ENCODE data around the gene TCEA2. TPM values are rescaled to one million over a fixed set of nuclear protein-coding genes. Genes with fewer than 3 reads are reported as not detected.

TCEA2 gene
- total and polyA plus RNA-seq, 2 of the 13 experiments (the other 11 are each of a cell fraction or from before 2014, with no cell fraction given), result 28.1 to 33.7 TPM

- H3K9ac ChIP-seq (ENCODE audit: insufficient read depth, low read depth, low read length), result no peak overlapping the region
- peak overlapping the region; percentile 45 for H3K27ac ChIP-seq (ENCODE audit: extremely low read length, insufficient read depth, low read length)
- POLR2A ChIA-PET, result interaction anchor here (3.6 to 10.1 kb wide), 4 partner anchors 15 to 59 kb away, joined by 32 to 252 read pairs (median 40); partner anchors contain the start of genes PRPF6, SAMD10, SOX18 and TCEA2
- no peak for FAIRE-seq
- ATAC-seq, result no peak
- no peaks in the 10 kb centered on the region for H4K20me1 ChIP-seq (ENCODE audit: insufficient read depth, low read length)
- no peak overlapping the region for H2AFZ ChIP-seq (ENCODE audit: low read length)
- peaks cover 71% of the 10 kb centered on the region for H3K4me1 ChIP-seq (ENCODE audit: insufficient read depth, low read length)
- WGBS (ENCODE audit: low lambda C conversion rate), result 96% methylated on average over 89 of the region's 91 CpGs
- in situ Hi-C loops (cut with HindIII; ENCODE audit: extremely low pct_ligation_motif_present, low pct_unique_long_range_greater_than_20kb) (no loop called here), intact Hi-C loops (cut with micrococcal nuclease; ENCODE audit: unreplicated experiment) (no loop called here)
- H3K4me2 ChIP-seq (ENCODE audit: low read depth, low read length), result no peak overlapping the region
- CTCF ChIA-PET (ENCODE audit: low intra/inter-chr PET ratio, low total read pairs), result no interaction called here
- no peaks in the 10 kb centered on the region for H3K27me3 ChIP-seq (ENCODE audit: control insufficient read depth in 1 of 2, insufficient read depth in 2 of 2, low read length in 2 of 2)
- no peak for DNase-seq (ENCODE audit: low spot score)
- BruUV-seq (replicated peaks), result no TSS peak
- H3K79me2 ChIP-seq (ENCODE audit: insufficient read depth, low read length), result peaks cover 18% of the 10 kb centered on the region
- H3K4me3 ChIP-seq (replicated peaks in 1 of 3; ENCODE audit: insufficient read depth in 1 of 3, low read depth in 2 of 3, low read length in 3 of 3), result no peak overlapping the region
- H3K36me3 ChIP-seq (replicated peaks in 1 of 2; ENCODE audit: control insufficient read depth in 1 of 2, insufficient read depth in 2 of 2, low read length in 2 of 2), result peaks cover 6 to 9% of the 10 kb centered on the region in 2 experiments; a peak in 3 of 5 replicates
- H3K9me3 ChIP-seq (ENCODE audit: low read length), result no peaks in the 10 kb centered on the region
- TF ChIP-seq MYNN (CRISPR knock-in tag; IDR thresholded peaks at IDR 0.05; ENCODE audit: low read depth), result no peak
- no peak for TF ChIP-seq POLR2AphosphoS2 (IDR thresholded peaks at IDR 0.05; ENCODE audit: low read depth, low read length)
- TF ChIP-seq ZNF878 (CRISPR knock-in tag; IDR thresholded peaks at IDR 0.05), result no peak
- TF ChIP-seq GPBP1L1 (CRISPR knock-in tag; IDR thresholded peaks at IDR 0.05), result no peak
- 0 out of 2 replicates have a peak, but pooled peaks have one; percentile 23 for TF ChIP-seq ZC3H13 (CRISPR knock-in tag; IDR thresholded peaks at IDR 0.05)
- TF ChIP-seq, protein P1, sequence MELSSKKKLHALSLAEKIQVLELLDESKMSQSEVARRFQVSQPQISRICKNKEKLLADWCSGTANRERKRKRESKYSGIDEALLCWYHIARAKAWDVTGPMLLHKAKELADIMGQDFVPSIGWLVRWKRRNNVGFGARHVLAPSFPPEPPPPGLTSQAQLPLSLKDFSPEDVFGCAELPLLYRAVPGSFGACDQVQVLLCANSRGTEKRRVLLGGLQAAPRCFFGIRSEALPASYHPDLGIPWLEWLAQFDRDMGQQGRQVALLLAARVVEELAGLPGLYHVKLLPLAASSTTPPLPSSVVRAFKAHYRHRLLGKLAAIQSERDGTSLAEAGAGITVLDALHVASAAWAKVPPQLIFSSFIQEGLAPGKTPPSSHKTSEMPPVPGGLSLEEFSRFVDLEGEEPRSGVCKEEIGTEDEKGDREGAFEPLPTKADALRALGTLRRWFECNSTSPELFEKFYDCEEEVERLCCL (CRISPR knock-in tag; IDR thresholded peaks at IDR 0.05; ENCODE audit: borderline replicate concordance), result no peak
- TF ChIP-seq HOXA3 (CRISPR knock-in tag; IDR thresholded peaks at IDR 0.05), result peak; percentile 83
- no peak for TF ChIP-seq RFXAP (CRISPR knock-in tag; IDR thresholded peaks at IDR 0.05; ENCODE audit: borderline replicate concordance)
- no peak for TF ChIP-seq NCOA1 (CRISPR knock-in tag; IDR thresholded peaks at IDR 0.05)
- TF ChIP-seq, protein P2, sequence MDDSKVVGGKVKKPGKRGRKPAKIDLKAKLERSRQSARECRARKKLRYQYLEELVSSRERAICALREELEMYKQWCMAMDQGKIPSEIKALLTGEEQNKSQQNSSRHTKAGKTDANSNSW (CRISPR knock-in tag; IDR thresholded peaks at IDR 0.05; ENCODE audit: borderline replicate concordance), result no peak
- no peak for TF ChIP-seq ZNF256 (CRISPR knock-in tag; conservative IDR thresholded peaks at IDR 0.05)
- TF ChIP-seq ZNF101 (CRISPR knock-in tag; IDR thresholded peaks at IDR 0.05; ENCODE audit: borderline replicate concordance, low read depth), result no peak
- no peak for TF ChIP-seq KDM2A (CRISPR knock-in tag; IDR thresholded peaks at IDR 0.05; ENCODE audit: borderline replicate concordance, low read depth)
- TF ChIP-seq, protein P3, sequence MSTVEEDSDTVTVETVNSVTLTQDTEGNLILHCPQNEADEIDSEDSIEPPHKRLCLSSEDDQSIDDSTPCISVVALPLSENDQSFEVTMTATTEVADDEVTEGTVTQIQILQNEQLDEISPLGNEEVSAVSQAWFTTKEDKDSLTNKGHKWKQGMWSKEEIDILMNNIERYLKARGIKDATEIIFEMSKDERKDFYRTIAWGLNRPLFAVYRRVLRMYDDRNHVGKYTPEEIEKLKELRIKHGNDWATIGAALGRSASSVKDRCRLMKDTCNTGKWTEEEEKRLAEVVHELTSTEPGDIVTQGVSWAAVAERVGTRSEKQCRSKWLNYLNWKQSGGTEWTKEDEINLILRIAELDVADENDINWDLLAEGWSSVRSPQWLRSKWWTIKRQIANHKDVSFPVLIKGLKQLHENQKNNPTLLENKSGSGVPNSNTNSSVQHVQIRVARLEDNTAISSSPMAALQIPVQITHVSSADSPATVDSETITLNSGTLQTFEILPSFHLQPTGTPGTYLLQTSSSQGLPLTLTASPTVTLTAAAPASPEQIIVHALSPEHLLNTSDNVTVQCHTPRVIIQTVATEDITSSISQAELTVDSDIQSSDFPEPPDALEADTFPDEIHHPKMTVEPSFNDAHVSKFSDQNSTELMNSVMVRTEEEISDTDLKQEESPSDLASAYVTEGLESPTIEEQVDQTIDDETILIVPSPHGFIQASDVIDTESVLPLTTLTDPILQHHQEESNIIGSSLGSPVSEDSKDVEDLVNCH (CRISPR knock-in tag; IDR thresholded peaks at IDR 0.05), result no peak
- no peak for TF ChIP-seq IRF2 (CRISPR knock-in tag; IDR thresholded peaks at IDR 0.05)
- no peak for TF ChIP-seq ZBTB49 (CRISPR knock-in tag; IDR thresholded peaks at IDR 0.05; ENCODE audit: borderline replicate concordance)
Measured at GRCh38 chr20:64038565-64039292, 24.3 kb upstream of the TCEA2 start.
